NCI-H524 treated with DMSO at 0.1 percent for 48 hours (cell line): ENCODE measurements around the gene DRAXIN.

Experiments used
- DNase-seq: peaks from one replicate; lab custom pipeline; 2025; lab: John Stamatoyannopoulos, UW

Gene DRAXIN

GRCh38 chr1:11736746-11737639 is 45.5 kb downstream of the DRAXIN start:
- peak; percentile 9 for DNase-seq

GRCh38 chr1:11738096-11738495 is 46.6 kb downstream of the DRAXIN start:
- DNase-seq: no peak

GRCh38 chr1:11738783-11739182 is 47.3 kb downstream of the DRAXIN start:
- no peak for DNase-seq

DNA sequence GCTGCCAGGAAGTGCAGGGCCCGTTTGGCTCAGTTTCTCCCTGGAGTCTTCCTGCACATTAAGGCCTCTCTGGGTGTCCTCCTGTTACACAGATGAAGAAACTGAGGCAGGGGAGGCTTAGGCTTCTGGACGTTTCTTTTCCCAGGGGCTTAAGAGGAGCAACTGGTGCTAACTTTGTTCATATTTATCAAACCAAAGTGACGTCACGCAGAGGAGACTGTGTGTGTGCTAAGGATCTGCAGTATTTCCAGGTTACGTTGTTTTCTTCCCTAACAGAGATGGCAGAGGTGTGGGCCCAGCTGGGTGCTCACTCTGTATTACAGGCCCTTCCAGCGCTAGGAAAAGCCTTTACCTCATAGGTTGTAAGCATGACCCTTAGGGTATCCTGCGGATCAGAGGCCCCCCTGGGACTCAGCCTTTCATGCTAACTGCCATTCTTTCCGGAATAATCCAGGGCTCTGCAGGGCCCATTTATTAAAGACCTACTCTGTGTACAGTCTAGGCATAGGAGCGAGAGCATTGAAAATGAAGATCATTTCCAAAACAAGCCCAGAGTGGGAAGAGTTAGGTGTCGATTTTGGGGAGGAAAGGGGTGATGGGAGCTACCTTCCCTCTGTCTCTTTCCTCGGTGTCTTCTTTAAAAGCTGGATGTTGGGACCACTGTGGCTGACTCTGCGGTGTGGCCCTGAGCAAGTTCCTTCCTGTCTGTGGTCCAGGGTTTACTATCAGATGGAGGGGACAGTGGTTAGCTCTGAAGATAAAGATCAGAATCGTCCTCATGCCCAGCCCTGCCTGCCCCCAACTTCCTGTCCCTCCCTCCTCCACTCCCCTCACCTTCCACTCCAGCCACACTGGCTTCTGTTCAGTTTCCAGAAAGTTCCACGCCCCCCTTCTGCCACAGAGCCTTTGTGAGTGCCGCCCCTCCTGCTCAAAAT is 49.0 kb downstream of the DRAXIN start:
- no peak for DNase-seq

DNA sequence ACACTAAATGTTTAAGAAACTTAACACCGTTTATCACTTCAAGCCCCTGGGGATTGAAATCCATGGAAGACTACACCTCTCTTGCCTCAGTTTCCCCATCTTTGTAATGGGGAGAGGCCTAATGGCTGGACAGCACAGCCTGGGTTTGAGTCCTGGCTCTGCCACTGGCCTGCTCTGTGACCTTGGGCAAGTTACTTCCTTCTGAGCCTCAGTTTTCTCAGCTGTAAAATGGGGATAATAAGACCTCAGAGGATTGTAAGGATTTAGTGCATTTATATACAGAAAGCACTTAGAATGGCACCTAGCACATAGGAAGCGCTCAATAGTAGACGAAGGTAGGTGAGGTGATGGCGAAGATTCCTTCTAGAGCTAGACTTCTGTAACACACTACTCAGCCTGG is 50.0 kb downstream of the DRAXIN start:
- no peak for DNase-seq

GRCh38 chr1:11741919-11742558 is 50.5 kb downstream of the DRAXIN start:
- DNase-seq: no peak

DNA sequence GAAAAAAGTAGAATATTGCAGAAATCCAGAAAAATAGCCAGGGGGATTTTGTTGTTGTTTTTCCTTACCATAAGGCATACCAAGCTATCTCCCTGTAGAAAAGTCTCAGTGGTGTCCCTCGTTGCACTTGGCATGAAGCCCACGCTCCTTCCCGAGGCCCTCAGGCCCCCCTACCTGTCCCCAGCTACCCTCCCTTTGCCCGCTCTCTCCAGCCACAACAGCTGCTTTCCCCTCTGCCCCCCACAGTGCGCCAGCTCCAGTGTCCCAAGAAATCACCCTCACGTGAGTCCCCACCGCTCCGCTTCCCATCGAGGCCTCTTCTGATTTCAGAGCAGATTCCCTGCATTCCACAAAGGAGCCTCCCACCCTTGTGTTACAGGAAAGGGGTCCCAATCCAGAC is 52.8 kb downstream of the DRAXIN start:
- DNase-seq: no peak

DNA sequence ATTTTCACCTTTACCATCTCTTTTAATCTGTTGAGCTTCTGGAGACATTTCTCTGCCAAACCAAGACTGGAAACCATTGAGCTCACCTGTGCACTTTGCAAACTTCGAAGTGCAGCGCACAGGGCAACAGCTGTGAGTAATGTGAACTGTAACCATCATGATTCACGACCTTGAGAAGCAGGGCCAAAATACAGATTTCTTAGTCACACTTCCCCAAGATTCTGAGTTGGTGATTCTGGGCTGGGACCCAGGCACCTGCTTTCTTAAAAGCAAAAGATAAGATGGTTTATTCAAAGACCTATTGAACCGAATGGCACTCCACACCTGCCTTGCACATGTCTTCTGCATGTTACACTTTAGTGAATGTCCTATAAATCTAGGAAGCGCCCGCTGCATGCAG is 54.6 kb downstream of the DRAXIN start:
- no peak for DNase-seq

DNA sequence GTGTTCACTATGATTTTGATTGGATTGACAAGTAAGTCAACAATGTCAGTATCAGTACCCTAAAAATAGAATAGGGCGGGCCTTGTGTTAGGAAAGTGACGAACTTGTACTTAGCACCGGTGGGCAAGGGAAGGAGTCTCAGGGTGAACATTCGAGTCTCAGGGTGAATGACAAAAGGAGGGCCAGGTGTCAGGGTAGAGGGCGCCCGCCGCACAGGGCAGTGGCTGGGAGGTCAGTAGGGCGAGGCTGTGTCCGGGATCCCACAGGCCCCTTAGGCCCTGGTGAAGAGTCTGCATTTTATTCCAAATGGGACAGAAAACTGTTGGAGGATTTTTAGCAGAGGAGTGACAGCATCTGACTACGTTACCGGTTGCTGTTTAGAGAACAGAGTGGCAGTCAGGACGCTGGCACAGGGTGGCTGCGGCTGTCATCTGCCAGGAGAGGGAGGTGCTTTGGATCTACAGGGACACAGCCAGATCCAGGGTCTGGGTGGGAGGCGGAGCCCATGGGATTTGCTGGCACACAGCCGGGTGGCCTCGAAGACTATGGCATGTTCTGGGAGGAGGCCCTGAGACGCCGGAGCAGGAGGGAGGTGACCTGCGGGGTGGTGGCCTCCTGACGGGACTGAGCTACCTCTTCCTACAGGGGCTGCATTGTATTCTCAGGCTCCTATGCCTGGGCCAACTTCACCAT is 55.4 kb downstream of the DRAXIN start:
- no peak for DNase-seq

- no peak for DNase-seq
Observed at GRCh38 chr1:11748294-11749202, 57.0 kb downstream of the DRAXIN start.

DNA sequence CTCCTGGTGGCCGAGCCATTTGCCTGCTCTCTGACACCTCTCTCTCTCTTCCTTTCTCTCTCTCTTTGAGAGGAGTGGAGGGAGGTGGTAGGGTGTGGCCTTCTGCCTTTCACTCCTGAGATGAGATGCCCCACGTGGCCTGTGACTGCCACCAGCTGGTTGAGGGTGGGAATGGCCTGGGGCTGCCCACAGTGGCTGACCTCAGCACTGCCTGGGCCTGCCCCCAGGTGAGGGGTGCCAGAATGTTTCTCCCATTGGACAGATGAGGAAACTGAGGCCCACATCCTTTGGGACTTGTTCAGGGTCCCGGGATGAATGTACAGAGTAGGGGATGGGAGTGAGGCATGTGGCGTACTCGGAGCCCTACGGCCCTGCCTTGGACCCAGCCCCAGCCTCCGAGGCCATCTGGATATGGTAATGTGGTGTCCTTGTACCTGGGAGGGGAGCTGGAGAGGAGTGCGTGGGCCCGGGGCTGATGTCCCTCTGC is 57.7 kb downstream of the DRAXIN start:
- DNase-seq: no peak

DNA sequence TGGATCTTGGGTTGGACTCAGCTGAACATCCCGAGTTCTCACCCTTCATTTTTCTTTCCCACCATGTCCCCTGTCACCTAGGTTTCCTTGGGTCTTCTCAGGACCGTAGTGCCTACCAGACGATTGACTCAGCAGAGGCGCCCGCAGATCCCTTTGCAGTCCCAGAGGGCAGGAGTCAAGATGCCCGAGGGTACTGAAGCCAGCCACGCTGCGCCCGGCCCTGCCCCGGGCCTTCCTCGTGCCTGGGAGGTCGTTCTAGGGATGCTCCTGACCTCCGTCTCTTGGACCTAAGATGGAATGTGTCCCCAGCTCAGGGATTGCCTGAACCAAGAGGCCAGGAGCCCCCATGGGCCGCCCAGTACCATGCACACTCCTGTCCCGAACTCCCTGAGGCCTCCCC is 58.5 kb downstream of the DRAXIN start:
- DNase-seq: no peak

- DNase-seq: no peak
Observed at GRCh38 chr1:11751087-11751486, 59.6 kb downstream of the DRAXIN start.

- no peak for DNase-seq
Observed at GRCh38 chr1:11752359-11753088, 61.0 kb downstream of the DRAXIN start.

- DNase-seq: no peak
Observed at GRCh38 chr1:11753555-11754208, 62.2 kb downstream of the DRAXIN start.

DNA sequence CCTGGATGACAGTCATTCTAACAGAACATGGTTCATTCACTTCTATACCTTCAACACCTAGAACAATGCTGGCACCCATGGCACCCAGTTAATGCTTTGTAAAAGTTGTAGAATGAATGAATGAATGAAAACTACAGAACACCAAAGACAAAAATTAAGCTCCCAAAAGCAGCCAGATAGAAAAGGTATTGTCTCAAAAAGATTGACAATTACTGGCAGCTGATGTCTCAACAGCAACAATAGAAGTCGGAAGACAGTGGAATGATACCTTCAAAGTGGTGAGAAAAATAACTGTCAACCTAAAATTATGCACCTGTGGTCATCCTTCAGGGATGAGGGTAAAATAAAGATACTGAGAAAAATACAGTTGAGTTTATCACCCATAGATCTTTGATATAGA is 65.5 kb downstream of the DRAXIN start:
- DNase-seq: no peak

GRCh38 chr1:11759791-11760190 is 68.3 kb downstream of the DRAXIN start:
- no peak for DNase-seq

DNA sequence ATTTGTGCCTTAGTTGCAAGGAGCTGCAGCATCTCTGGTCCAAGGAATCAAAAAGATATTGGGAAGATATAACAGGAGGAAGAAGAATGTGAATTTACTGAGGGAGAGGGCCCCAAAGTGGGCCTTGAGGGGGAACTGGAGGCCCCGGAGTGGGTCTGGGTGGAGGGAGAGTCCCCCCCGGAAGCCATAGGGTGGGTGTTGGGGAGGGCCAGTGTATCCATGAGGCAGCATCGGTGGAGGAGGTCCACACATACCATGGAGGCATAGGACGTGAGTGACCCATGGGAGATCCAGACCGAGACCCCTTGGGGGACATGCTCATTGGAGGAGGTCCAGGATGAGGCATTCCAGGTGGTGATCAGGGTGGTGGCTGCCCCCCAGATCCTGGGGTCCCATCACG is 69.8 kb downstream of the DRAXIN start:
- no peak for DNase-seq

DNA sequence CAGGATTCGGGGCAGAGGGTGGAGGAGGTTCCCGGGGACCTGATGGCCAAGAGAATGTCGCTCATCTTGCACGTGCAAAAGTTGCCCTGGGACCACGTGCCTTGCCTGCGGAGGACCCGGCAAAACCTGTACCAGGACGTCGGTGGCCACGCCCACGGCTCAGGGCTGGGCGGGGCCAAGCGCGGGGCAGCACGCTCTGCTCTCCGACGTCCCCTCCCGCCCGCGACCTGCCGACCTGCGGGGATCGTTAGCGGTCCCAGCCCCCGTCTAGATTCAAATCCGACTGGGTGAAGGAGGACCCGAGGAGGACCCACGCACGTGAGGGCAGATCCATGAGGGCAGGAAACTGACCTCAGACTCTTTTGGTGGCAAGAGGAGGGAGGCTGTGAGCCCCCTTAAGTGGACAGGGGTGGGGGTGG is 70.5 kb downstream of the DRAXIN start, which contains the start of gene C1orf167:
TSS of gene C1orf167 (plus strand) at position 206 of the 419 bp plus-strand sequence. CDS start 2,208 bp downstream, outside the sequence.
- DNase-seq: no peak
